Measurements from ENCODE around the gene FYN.

GRCh38 chr6:111750153-111750552 lies 123.1 kb downstream of the FYN start:
- TF ChIP-seq SRF (IDR thresholded peaks at IDR 0.05; ENCODE audit: low read depth) (no peak), POLR2AphosphoS5 (IDR thresholded peaks at IDR 0.05; ENCODE audit: low read depth, low read length) (no peak), CTCF (IDR thresholded peaks at IDR 0.05 in 2 of 3, conservative IDR thresholded peaks at IDR 0.05 in 1 of 3; ENCODE audit: borderline replicate concordance in 1 of 3, insufficient read depth in 1 of 3, low read depth in 2 of 3, low read length in 2 of 3) (no peak), EZH2phosphoT487 (IDR thresholded peaks at IDR 0.05; ENCODE audit: borderline replicate concordance) (no peak)
